Stimulated activated effector memory CD8-positive, alpha-beta T cell treated with anti-CD3 and anti-CD28 coated beads, Interleukin-12 subunit alpha, Interleukin-12 subunit beta, amount 100 ng/mL, for 72 hours (primary cell): Measurements from ENCODE around the gene WDR49.

ENCODE experiments used
- ATAC-seq: fragments of 150-1000 bp; cut with Tn5 transposase; 2 replicates; pipeline ENCODE4 v1.10.0; 2021
- DNase-seq, 2 donors: peaks; one replicate each; pipeline ENCODE4 v3.0.0; 2021 to 2022; ENCODE audit warnings: low spot score in 2 of 2
- H3K27ac Mint-ChIP-seq: one replicate; pipeline ENCODE4 v1.8.0; 2022; ENCODE audit warnings: mild to moderate bottlenecking, mixed read lengths
- H3K36me3 Mint-ChIP-seq: one replicate; pipeline ENCODE4 v1.8.0; 2022; ENCODE audit warnings: mild to moderate bottlenecking, mixed read lengths
- H3K4me1 Mint-ChIP-seq: one replicate; pipeline ENCODE4 v1.8.0; 2022; ENCODE audit warnings: mixed read lengths
- H3K4me3 Mint-ChIP-seq: one replicate; pipeline ENCODE4 v1.8.0; 2022; ENCODE audit warnings: mild to moderate bottlenecking, mixed read lengths
- H3K9me3 Mint-ChIP-seq: one replicate; pipeline ENCODE4 v1.8.0; 2022; ENCODE audit warnings: mixed read lengths

Gene WDR49

DNA sequence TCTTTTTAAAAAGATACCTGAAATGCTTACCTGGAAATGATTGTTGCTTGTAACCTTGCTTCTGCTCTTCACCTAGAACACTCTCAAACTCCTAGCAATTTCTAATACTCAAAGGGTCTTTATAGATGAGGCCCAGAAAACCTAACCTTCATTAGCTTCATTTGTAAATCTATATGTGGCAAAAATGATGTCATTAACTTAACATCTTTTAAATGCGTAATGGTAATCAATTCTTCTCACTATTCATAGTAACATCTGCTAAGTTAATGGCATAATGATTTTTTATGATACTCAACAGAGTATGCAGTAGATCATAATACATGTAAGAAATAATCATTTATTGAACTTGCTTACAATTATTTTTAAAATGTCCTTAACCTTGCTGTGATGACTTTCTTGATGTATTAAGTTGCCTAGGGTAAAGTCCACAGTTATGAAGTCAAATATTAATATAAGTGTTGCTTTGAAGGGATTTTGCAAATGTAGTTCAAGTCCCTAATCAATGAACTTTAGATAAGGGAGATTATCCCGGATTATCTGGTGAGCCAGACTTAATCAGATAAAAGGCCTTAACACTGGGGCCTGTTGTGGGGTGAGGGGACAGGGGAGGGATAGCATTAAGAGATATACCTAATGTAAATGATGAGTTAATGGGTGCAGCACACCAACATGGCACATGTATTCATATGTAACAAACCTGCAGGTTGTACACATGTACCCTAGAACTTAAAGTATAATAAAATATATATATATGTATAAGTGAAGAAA lies 169.8 kb downstream of the WDR49 start:
- Mint-ChIP-seq H3K27ac (no peak overlapping the region), H3K4me1 (no peaks in the 10 kb centered on the region), H3K9me3 (peaks cover 4% of the 10 kb centered on the region), H3K36me3 (no peaks in the 10 kb centered on the region), H3K4me3 (no peak overlapping the region)
- ATAC-seq (no peak), DNase-seq (no peak)

GRCh38 chr3:167481164-167481563 lies 172.6 kb downstream of the WDR49 start:
- H3K4me3 Mint-ChIP-seq = no peak overlapping the region
- H3K9me3 Mint-ChIP-seq = peaks cover 4% of the 10 kb centered on the region
- H3K4me1 Mint-ChIP-seq = no peaks in the 10 kb centered on the region
- ATAC-seq = no peak
- H3K36me3 Mint-ChIP-seq = no peaks in the 10 kb centered on the region
- no peak overlapping the region for H3K27ac Mint-ChIP-seq
- no peak for DNase-seq

GRCh38 chr3:167480748-167481147 lies 173.0 kb downstream of the WDR49 start:
- H3K9me3 Mint-ChIP-seq = peaks cover 4% of the 10 kb centered on the region
- H3K27ac Mint-ChIP-seq = no peak overlapping the region
- no peak overlapping the region for H3K4me3 Mint-ChIP-seq
- no peaks in the 10 kb centered on the region for H3K36me3 Mint-ChIP-seq
- no peaks in the 10 kb centered on the region for H3K4me1 Mint-ChIP-seq
- DNase-seq = no peak
- no peak for ATAC-seq

- Mint-ChIP-seq H3K36me3 (no peaks in the 10 kb centered on the region), H3K4me1 (no peaks in the 10 kb centered on the region), H3K9me3 (no peaks in the 10 kb centered on the region), H3K27ac (no peak within 1 kb of the TSS), H3K4me3 (no peak within 1 kb of the TSS)
- DNase-seq = no peak
- ATAC-seq = no peak
These were observed 179.9 kb downstream of the WDR49 start, which contains the start of gene SERPINI2 for GRCh38 chr3:167473863-167474262. Gene SERPINI2, minus strand, starts transcription at chr3:167474042. Its CDS starts 2,208 bp downstream, at chr3:167471834.

- Mint-ChIP-seq H3K4me1 (no peaks in the 10 kb centered on the region), H3K36me3 (no peaks in the 10 kb centered on the region), H3K9me3 (no peaks in the 10 kb centered on the region), H3K4me3 (no peak overlapping the region), H3K27ac (no peak overlapping the region)
- DNase-seq (no peak), ATAC-seq (no peak)
These were observed 184.4 kb downstream of the WDR49 start for GRCh38 chr3:167469381-167469780.

DNA sequence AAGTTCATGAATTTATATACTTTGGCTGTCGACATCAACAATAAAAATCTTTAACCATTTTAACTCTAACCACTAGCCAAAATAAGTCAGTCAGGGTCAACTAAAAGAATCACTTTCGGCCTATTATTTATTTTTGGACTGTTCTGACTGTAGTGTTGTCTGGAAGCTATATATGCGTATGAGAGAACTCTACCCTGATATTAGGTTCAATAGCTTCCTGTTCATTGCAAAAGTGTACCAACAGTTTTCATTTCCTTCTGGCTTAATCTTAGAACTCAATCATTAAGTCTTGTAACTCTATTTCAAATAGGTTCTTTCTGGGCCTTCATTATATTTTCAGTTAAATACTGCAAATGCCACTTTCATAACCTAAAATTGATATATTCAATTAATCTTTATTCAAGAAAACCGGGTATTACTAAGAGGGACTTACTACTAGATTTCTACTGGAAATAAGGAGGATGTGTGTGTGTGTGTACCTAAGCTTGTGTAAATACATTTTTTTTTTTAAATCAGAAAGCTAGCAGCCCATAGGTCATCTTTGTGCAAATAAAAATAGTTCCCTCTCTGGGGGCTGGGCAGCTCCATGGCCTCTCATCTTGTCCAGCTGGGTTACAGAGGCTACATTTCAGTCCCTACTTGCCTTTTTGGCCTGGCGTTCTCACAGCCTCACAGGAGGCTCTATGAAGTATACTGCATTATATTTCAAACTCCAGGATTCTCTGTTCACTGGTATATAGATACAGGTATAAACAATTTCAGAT lies 185.7 kb downstream of the WDR49 start:
- Mint-ChIP-seq H3K4me3 (no peak overlapping the region), H3K36me3 (no peaks in the 10 kb centered on the region), H3K4me1 (no peaks in the 10 kb centered on the region), H3K9me3 (peaks cover 5% of the 10 kb centered on the region), H3K27ac (no peak overlapping the region)
- no peak for ATAC-seq
- DNase-seq = no peak

DNA sequence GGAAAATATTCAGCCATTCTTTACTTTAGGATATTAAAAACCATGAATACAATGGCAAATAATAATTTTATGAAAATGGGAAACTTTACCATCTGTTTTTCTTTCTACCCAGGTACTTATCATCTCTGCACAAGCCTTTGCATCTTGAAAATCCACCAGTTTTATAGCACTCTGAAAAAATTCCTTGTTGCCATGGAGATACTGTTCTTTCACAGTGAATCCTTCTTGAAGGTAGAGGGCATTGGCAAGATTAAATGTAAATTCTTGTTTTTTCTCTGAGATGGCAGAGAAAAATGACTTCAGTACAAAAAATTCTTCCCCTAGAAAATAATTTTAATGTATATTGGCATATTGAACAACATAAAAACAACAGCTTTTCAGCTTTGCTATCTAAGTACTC lies 186.8 kb downstream of the WDR49 start:
- Mint-ChIP-seq H3K9me3 (peaks cover 5% of the 10 kb centered on the region), H3K36me3 (no peaks in the 10 kb centered on the region), H3K4me3 (no peak overlapping the region), H3K27ac (no peak overlapping the region), H3K4me1 (no peaks in the 10 kb centered on the region)
- no peak for DNase-seq
- no peak for ATAC-seq

GRCh38 chr3:167456157-167456799 lies 197.5 kb downstream of the WDR49 start:
- H3K4me1 Mint-ChIP-seq = no peaks in the 10 kb centered on the region
- no peak overlapping the region for H3K4me3 Mint-ChIP-seq
- peaks cover 4% of the 10 kb centered on the region for H3K9me3 Mint-ChIP-seq
- DNase-seq (no peak), ATAC-seq (no peak)
- no peak overlapping the region for H3K27ac Mint-ChIP-seq
- H3K36me3 Mint-ChIP-seq = no peaks in the 10 kb centered on the region

- Mint-ChIP-seq H3K27ac (no peak overlapping the region), H3K4me1 (no peaks in the 10 kb centered on the region), H3K9me3 (peaks cover 4% of the 10 kb centered on the region), H3K4me3 (no peak overlapping the region), H3K36me3 (no peaks in the 10 kb centered on the region)
- DNase-seq (no peak), ATAC-seq (no peak)
These were observed 199.9 kb downstream of the WDR49 start for GRCh38 chr3:167453815-167454214.

GRCh38 chr3:167451282-167451681 lies 202.5 kb downstream of the WDR49 start:
- H3K4me1 Mint-ChIP-seq = no peaks in the 10 kb centered on the region
- H3K36me3 Mint-ChIP-seq = no peaks in the 10 kb centered on the region
- ATAC-seq = no peak
- peaks cover under 1% of the 10 kb centered on the region for H3K9me3 Mint-ChIP-seq
- no peak overlapping the region for H3K4me3 Mint-ChIP-seq
- DNase-seq = no peak
- no peak overlapping the region for H3K27ac Mint-ChIP-seq

DNA sequence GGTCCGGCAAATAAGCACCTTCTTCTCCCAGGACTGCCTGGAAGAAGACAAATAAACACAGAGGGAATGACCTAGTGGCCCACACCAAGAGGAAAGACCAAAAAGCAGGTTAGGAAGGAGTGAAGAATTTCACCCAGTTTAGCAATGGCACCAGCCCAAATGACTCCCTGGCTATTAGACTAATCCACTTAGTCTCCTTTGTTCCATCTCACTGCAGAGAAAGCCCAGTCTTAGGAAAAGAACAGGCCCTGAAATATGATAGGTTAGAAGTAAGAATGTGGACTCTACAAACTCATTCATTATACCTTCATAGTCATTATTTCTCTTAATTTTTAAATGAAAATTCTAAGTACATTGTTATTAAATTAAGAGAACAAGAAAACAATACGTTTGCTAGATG lies 203.1 kb downstream of the WDR49 start:
- DNase-seq (no peak), ATAC-seq (no peak)
- Mint-ChIP-seq H3K4me1 (no peaks in the 10 kb centered on the region), H3K9me3 (no peaks in the 10 kb centered on the region), H3K27ac (no peak overlapping the region), H3K36me3 (no peaks in the 10 kb centered on the region), H3K4me3 (no peak overlapping the region)

GRCh38 chr3:167450195-167450594 lies 203.5 kb downstream of the WDR49 start:
- Mint-ChIP-seq H3K27ac (no peak overlapping the region), H3K9me3 (no peaks in the 10 kb centered on the region), H3K36me3 (no peaks in the 10 kb centered on the region), H3K4me1 (no peaks in the 10 kb centered on the region), H3K4me3 (no peak overlapping the region)
- DNase-seq (no peak), ATAC-seq (no peak)

DNA sequence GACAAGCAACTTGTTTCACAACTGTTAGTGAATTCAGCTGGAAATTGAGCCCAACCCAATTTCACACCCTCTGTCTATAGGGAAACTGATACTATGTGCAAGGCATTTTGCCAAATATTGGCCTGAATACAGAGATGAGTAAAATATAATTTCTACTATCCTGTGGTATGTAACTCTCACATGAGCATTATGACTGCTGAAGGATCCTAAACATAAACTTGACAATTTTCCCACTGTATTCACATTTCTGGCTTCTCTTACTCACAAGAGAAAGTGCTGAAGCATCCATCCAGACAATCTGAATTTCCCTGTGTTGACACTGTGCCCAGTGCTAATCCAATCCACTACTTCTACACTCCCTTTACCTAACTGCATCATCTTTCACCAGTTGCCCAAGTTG lies 208.3 kb downstream of the WDR49 start:
- Mint-ChIP-seq H3K9me3 (peaks cover 2% of the 10 kb centered on the region), H3K27ac (no peak overlapping the region), H3K4me3 (no peak overlapping the region), H3K4me1 (no peaks in the 10 kb centered on the region), H3K36me3 (no peaks in the 10 kb centered on the region)
- ATAC-seq (no peak), DNase-seq (no peak)

- Mint-ChIP-seq H3K9me3 (peaks cover 4% of the 10 kb centered on the region), H3K4me1 (no peaks in the 10 kb centered on the region), H3K27ac (no peak overlapping the region), H3K36me3 (no peaks in the 10 kb centered on the region), H3K4me3 (no peak overlapping the region)
- DNase-seq = no peak
- no peak for ATAC-seq
These were observed 212.5 kb downstream of the WDR49 start for GRCh38 chr3:167441256-167441655.

DNA sequence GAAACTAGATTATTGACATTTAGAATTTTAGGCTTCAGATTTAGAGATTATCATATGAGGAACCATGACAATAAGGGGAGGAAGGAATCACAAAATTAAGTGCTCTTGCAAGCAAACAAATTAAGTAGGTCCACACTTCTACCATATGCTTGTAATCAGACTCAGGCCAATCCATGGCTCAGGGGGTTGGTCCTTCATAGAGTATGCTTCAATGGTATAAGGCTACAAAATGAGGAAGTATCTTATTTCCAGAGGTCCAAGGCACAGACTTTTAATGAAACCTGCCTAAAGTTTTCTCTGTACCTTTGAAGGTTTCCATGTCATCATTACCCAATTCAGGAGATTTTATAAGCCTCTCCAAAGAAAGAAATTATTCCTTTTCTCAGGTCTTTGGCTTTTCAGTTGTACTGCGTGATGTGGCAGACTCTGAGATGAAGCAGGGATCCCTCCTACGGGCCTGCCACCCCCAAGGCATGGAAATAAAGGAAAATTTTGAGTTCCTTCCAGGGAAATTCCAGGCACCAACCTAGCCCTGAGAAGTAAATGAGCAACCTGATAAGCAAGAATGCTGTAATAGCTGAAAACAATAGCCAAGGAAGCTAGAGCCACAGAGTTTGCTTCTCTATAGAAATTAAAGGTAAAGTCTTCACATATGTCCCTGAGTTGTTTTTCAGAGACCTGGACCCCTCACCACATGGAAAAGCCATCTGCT lies 216.2 kb downstream of the WDR49 start:
- H3K4me1 Mint-ChIP-seq = no peaks in the 10 kb centered on the region
- no peak overlapping the region for H3K27ac Mint-ChIP-seq
- no peak for ATAC-seq
- DNase-seq = no peak
- no peak overlapping the region for H3K4me3 Mint-ChIP-seq
- peaks cover 2% of the 10 kb centered on the region for H3K9me3 Mint-ChIP-seq
- H3K36me3 Mint-ChIP-seq = no peaks in the 10 kb centered on the region
